Stimulated activated CD8-positive, alpha-beta memory T cell treated with anti-CD3 and anti-CD28 coated beads, Interleukin-7, amount 100 ng/mL, for 4 hours (primary cell): ENCODE measurements around the gene USF1.
"Not testable (repeated sequence)": the region's sequence is repeated elsewhere in the genome, so short reads cannot be mapped to it uniquely, and the experiment has no call there.

Experiments
- DNase-seq, 2 donors: peaks; one replicate each; pipeline ENCODE4 v3.0.0-alpha.2; 2020; ENCODE audit warnings: low read depth in 2 of 2

USF1 gene

GRCh38 chr1:161077426-161077825 is 31.6 kb upstream of the USF1 start:
- DNase-seq: no peak

GRCh38 chr1:161076410-161076809 is 30.6 kb upstream of the USF1 start:
- DNase-seq: no peak

DNA sequence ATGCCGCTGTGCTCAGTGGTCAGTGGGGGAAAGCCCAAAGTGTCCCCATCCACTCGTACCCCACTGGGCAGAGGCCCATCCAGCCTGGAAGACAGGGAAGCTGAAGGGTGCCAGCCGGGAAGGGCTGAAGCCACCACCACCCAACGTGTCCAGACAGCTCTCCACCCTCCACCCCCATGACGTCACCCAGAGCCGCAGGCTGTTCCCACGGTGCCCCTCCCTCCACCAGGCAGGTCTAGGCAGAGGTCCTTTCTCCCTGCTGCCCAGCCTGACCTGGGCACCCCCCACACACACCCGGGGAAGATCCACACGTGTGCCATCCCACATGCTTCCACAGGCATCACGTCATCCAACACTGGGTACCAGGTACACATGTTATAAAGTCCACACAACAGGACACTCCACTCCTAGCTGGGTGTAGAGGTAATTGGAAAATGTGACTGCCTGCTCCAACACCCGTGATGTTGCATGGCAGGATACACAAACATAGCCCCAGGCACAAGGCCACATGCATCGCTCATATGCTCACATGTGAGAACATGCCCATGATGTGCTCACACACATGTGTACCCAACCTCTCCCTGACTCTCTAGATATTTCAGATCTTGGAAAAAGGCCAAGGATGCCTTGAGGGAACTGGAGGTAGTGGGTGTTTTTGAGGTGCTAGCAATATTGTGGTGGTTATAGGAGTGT is 29.0 kb upstream of the USF1 start:
- DNase-seq: no peak

GRCh38 chr1:161073474-161074121 is 27.8 kb upstream of the USF1 start:
- no peak for DNase-seq

DNA sequence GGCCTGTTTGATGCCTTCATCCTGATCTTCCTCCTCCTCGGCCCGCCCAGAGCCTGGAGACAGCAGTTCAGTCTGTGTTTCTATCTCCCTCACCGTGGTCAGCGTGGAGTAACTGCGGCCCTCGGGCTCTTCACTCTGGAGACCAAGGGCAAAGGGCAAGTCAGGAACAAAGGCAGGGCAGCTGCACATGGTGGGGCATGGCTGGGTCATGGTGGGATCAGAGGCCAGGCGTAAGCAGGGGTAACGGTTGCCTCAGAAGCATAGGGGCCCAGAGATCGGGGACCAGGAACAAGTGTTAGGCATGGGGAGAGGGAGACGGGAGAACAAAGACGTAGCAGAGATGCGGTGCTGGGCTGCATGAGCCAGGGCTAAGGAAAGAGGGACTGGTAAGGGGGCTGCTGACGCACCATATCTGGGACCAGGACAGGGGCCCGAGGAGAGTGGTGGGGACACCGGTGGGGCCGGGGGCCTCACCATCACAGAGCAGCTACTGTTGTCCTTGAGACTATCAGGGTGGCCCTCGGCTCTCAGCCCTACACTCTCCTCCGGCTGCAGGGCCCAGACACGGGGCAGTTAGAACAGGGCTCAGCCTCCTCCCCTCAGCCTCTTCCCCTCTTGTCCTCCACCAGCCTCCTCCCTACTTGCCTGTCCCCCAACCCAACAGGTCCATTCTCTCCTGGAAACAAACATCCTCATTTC is 27.1 kb upstream of the USF1 start:
- no peak for DNase-seq

- DNase-seq: peak in 1 of 2 donors; percentile 43
Observed at GRCh38 chr1:161071886-161072371, 26.2 kb upstream of the USF1 start.

DNA sequence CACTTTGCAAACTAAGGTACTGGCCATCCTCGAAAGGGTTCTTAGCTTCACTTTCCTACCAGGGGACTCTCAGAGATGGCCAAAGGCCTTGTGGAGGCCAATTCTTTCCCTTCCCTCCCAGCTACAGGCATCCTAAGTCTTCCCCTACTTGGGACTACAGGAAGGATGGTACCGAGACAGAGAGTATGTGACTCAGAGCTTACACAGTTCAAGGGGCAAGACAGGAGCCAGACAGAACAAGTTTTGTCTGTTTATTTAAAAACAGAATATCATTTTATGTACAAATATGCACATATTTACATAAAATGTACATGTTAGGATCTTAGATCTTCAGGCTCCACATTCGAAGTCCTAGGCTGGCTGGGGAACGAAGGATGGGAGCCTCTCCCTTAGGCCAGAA is 25.0 kb upstream of the USF1 start:
- no peak for DNase-seq

DNA sequence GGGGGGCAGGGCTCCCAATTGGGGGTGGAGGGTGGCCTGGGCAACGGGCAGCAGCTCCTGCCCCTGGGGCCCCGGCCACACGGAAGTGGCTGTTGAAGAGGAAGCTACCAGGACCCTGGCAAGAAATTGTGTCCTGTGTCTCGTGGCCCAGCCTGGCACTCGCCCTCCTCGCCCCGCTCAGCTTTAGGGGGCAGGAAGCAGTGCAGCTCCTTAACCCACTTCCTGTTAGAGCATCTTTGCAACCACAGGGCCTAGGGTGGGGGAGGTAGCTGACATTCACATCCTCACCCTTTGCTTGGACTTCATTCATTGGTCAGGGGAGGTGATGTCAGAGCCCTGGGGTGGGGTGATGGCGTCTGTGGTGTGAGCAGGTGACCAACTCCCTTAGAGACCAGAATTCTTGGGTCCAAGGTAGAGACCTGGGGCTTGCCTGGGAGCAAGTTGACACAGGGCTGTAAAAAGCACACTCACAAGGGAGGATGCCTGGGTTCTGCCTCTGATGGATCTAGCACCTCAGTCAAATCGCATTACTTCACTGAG is 24.0 kb upstream of the USF1 start, which contains the start of gene ARHGAP30:
Gene ARHGAP30, minus strand, starts transcription at position 161 of the 540 bp plus-strand sequence. CDS start 267 bp downstream, outside the sequence.
- peak; percentile 78 to 80 for DNase-seq

- no peak for DNase-seq
Observed at GRCh38 chr1:161069241-161069640, 23.5 kb upstream of the USF1 start.

DNA sequence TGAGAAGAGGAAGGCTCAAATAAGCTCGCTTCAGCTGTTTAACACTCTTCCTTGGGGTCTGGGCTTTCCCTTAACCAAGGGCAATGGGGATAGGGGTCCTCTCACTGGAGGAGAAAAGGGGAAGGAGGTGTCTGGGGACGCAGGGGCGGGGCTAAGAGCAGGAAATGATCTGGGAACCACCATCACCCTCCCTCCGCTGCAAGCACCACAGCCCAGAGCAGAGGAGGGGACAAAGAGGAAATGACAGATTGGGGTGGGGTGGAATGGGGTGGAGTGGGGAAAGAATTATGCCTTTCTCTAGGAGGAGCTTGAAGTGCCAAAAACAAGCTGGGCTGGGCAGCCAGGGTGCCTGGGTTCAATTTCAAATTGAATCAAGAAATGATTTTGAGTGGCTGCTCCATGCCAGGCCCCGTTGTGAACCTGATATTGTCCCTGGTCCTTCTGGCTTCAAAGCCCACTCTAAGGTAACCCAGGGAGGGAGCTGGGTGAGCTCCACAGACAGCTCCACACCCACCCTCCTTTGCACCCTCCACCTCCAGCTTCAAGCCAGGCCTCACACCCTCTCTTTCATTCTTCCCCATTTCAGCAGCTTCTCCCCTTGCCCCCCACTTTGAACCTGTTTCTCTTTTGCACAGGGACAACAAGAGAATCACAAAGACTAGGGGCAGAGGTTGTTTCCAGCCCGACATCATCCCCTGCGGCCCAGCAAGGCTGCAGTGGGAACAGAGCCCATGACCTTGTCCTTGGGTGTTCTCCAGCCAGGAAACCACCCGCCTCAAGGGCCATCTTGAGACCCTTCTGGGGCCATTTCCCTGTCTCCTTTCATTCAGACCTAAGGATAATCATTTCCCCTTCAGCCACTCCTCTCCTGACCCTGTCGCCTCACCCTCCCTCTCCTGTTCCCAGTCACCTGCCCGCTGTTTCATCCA is 22.8 kb upstream of the USF1 start:
- DNase-seq: peak; percentile 71 to 77

- no peak for DNase-seq
Observed at GRCh38 chr1:161066694-161067093, 20.9 kb upstream of the USF1 start.

DNA sequence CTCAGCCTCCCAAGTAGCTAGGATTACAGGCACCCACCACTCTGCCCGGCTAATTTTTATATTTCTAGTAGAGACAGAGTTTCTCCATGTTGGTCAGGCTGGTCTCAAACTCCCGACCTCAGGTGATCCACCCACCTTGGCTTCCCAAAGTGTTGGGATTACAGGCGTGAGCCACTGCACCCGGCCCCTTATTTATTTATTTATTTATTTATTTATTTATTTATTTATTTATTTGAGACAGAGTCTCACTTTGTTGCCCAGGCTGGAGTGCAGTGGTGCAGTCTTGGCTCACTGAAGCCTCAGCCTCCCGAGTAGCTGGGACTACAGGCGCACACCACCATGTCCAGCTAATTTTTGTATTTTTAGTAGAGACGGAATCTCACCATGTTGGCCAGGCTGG is 19.9 kb upstream of the USF1 start:
- not testable (repeated sequence) for DNase-seq

DNA sequence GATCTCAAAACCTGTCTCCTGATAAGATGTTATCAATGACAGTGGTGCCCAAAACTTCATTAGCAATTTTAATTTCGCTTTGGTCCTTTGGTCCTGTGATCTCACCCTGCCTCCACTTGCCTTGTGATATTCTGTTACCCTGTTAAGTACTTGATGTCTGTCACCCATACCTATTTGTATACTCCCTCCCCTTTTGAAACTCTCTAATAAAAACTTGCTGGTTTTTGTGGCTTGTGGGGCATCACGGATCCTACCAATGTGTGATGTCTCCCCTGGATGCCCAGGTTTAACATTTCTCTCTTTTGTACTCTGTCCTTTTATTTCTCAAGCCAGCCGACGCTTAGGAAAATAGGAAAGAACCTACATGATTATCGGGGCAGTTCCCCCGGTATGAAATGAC is 18.2 kb upstream of the USF1 start:
- DNase-seq: not testable (repeated sequence)

- no peak for DNase-seq
Observed at GRCh38 chr1:161061419-161061818, 15.6 kb upstream of the USF1 start.

DNA sequence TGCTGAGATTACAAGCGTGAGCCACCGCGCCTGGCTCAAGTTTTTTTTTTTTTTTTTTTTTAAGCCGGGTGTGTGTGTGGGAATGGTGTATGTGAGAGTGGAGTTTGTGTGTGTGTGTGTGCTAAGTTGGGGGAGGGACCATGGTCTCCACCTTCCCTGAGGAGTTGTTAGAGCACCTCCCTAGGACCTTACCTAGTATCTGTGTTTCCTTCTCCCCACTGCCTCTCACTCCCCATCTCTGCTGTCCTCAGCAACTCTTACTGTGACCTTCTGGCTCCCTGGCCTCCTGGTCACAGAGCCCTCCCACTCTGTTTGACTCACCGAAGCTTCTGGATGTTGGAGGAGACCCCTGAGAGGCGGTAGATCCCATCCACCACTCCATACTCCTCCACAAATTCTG is 13.5 kb upstream of the USF1 start:
- no peak for DNase-seq

DNA sequence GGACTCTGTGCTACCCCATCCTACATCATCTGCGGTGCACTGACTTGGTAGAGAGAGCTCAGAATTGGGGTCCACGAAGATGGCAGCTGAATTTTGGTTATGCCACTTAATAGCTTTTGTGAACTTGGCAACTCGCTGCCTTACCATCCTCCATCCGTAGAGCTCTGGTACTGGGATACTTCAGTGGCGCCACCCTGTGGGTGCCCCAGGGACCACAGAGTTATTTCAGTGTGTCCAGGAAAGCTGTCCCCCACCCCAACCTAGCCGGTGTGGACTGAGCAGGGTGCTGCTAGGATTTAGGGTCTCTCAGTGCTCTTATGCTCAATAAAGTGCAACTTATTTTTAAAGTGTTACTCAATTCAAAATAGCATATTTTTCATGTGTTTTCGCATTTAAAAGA is 9.0 kb upstream of the USF1 start:
- DNase-seq: no peak

DNA sequence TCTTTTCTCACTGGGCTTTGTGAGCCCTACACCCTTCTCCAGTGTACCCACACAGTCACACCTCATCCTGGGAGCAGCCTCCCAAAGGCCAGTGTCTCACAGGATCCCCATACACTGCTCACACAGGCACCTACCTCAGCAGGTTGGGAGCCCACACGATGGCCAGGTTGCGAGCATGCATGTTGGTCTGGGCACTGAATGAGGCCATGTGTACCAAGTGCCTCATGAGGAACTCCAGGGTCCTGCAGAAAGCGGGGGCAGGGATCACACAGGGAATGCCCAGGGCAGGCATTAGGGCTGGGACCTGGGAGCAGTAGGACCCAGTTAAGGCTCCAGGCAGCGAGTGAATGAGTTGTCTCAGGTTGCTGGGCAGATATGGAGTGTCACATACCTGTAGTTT is 8.5 kb upstream of the USF1 start:
- DNase-seq: no peak

GRCh38 chr1:161052899-161053298 is 7.1 kb upstream of the USF1 start:
- no peak for DNase-seq

GRCh38 chr1:161051219-161051618 is 5.4 kb upstream of the USF1 start:
- no peak for DNase-seq

- DNase-seq: no peak
Observed at GRCh38 chr1:161048949-161049722, 3.4 kb upstream of the USF1 start.
